Neutrophil (primary cell): ENCODE measurements around the gene CBX6.

Source experiments
- H3K27ac ChIP-seq: fragments of 200-600 bp; sonication (generic); 2 replicates; pipeline ENCODE4 v1.5.1; 2016; ENCODE audit warnings: mild to moderate bottlenecking, moderate library complexity
- H3K27me3 ChIP-seq: fragments of 200-600 bp; sonication (generic); 2 replicates; pipeline ENCODE4 v1.6.0; 2016; ENCODE audit warnings: mild to moderate bottlenecking
- H3K36me3 ChIP-seq: fragments of 200-600 bp; sonication (generic); 2 replicates; pipeline ENCODE4 v1.5.1; 2017
- H3K4me1 ChIP-seq, 2 experiments: fragments of 200-600 bp in 1 of 2; sonication (generic) in 1 of 2; 1 replicate in 1 of 2; 2 replicates in 1 of 2; pipeline versions ENCODE4 v1.5.1 to v1.6.1; 2013 to 2016; ENCODE audit warnings: low read depth in 1 of 2, low read length in 1 of 2, mild to moderate bottlenecking in 1 of 2, moderate library complexity in 1 of 2; ENCODE audit not compliant: control insufficient read depth in 1 of 2, insufficient read depth in 1 of 2
- H3K4me3 ChIP-seq, 2 experiments: fragments of 200-600 bp in 1 of 2; sonication (generic) in 1 of 2; 1 replicate in 1 of 2; 2 replicates in 1 of 2; pipeline ENCODE4 v1.5.1; 2013 to 2016; ENCODE audit warnings: low read depth in 1 of 2, low read length in 1 of 2, mild to moderate bottlenecking in 1 of 2, moderate library complexity in 1 of 2
- H3K9me3 ChIP-seq: fragments of 200-600 bp; sonication (generic); 2 replicates; pipeline ENCODE4 v1.5.1; 2016
- CTCF ChIP-seq: fragments of 200-600 bp; sonication (generic); IDR thresholded peaks from 2 replicates; pipeline ENCODE4 v1.5.1; 2016; ENCODE audit warnings: antibody characterized with exemption

The CBX6 gene

GRCh38 chr22:38842512-38843200, 29.4 kb downstream of the CBX6 start:
- Histone ChIP-seq H3K27me3 (peaks cover 97% of the 10 kb centered on the region), H3K27ac (no peak overlapping the region), H3K36me3 (no peaks in the 10 kb centered on the region), H3K4me1 (peaks cover 4 to 17% of the 10 kb centered on the region in 2 experiments), H3K9me3 (no peaks in the 10 kb centered on the region), H3K4me3 (no peak overlapping the region)
- no peak for TF ChIP-seq CTCF

GRCh38 chr22:38841635-38842034, 30.4 kb downstream of the CBX6 start:
- H3K27ac ChIP-seq: no peak overlapping the region
- no peaks in the 10 kb centered on the region for H3K9me3 ChIP-seq
- no peak overlapping the region for H3K4me3 ChIP-seq
- TF ChIP-seq CTCF: no peak
- H3K4me1 ChIP-seq: peaks cover 4 to 17% of the 10 kb centered on the region in 2 experiments
- H3K27me3 ChIP-seq: peaks cover 95% of the 10 kb centered on the region
- no peaks in the 10 kb centered on the region for H3K36me3 ChIP-seq

- H3K4me3 ChIP-seq: no peak overlapping the region
- H3K27ac ChIP-seq: no peak overlapping the region
Observed at GRCh38 chr22:38841211-38841610, 30.8 kb downstream of the CBX6 start.

GRCh38 chr22:38840129-38840528, 31.9 kb downstream of the CBX6 start:
- TF ChIP-seq CTCF: no peak
- no peak overlapping the region for H3K4me3 ChIP-seq
- peaks cover 4 to 17% of the 10 kb centered on the region in 2 experiments for H3K4me1 ChIP-seq
- no peak overlapping the region for H3K27ac ChIP-seq
- H3K36me3 ChIP-seq: no peaks in the 10 kb centered on the region
- no peaks in the 10 kb centered on the region for H3K9me3 ChIP-seq
- H3K27me3 ChIP-seq: peaks cover 80% of the 10 kb centered on the region

More at GRCh38 chr22:38841211-38841610, 30.8 kb downstream of the CBX6 start:
- H3K9me3 ChIP-seq: no peaks in the 10 kb centered on the region
- no peaks in the 10 kb centered on the region for H3K36me3 ChIP-seq
- TF ChIP-seq CTCF: no peak
- H3K4me1 ChIP-seq: peaks cover 4 to 17% of the 10 kb centered on the region in 2 experiments
- H3K27me3 ChIP-seq: peaks cover 91% of the 10 kb centered on the region

GRCh38 chr22:38839686-38840085, 32.3 kb downstream of the CBX6 start:
- Histone ChIP-seq H3K36me3 (no peaks in the 10 kb centered on the region), H3K9me3 (no peaks in the 10 kb centered on the region), H3K27ac (no peak overlapping the region), H3K27me3 (peaks cover 76% of the 10 kb centered on the region), H3K4me3 (no peak overlapping the region), H3K4me1 (peaks cover 4 to 17% of the 10 kb centered on the region in 2 experiments)
- TF ChIP-seq CTCF: no peak
